Smooth muscle cell (in vitro differentiated cells): ENCODE data around the gene QSOX2. TPM values are rescaled to one million over a fixed set of nuclear protein-coding genes. Genes with fewer than 3 reads are reported as not detected.

Experiments
- DNase-seq: peaks from one replicate; lab custom pipeline; 2025; ENCODE audit not compliant: unreplicated experiment; lab: John Stamatoyannopoulos, UW
- H2AFZ ChIP-seq: fragments of 200-600 bp; sonication (generic); 2 replicates; pipeline ENCODE4 v1.6.0; 2016; ENCODE audit warnings: antibody characterized with exemption, low read depth, mild to moderate bottlenecking
- H3F3A ChIP-seq: fragments of 200-600 bp; sonication (generic); 2 replicates; pipeline ENCODE4 v1.6.0; 2017; ENCODE audit warnings: antibody characterized with exemption, low read depth
- H3K27ac ChIP-seq: fragments of 200-600 bp; sonication (generic); 2 replicates; pipeline ENCODE4 v1.5.1; 2016; ENCODE audit warnings: low read depth, mild to moderate bottlenecking
- H3K27me3 ChIP-seq: fragments of 200-600 bp; sonication (generic); 2 replicates; pipeline ENCODE4 v1.6.1; 2016; ENCODE audit warnings: low read depth, mild to moderate bottlenecking
- H3K36me3 ChIP-seq: fragments of 200-600 bp; sonication (generic); 2 replicates; pipeline ENCODE4 v1.5.1; 2016; ENCODE audit warnings: low read depth
- H3K4me1 ChIP-seq: fragments of 200-600 bp; sonication (generic); 2 replicates; pipeline ENCODE4 v1.5.1; 2016; ENCODE audit warnings: low read depth
- H3K4me2 ChIP-seq: fragments of 200-600 bp; sonication (generic); 2 replicates; pipeline ENCODE4 v1.6.0; 2016; ENCODE audit warnings: mild to moderate bottlenecking
- H3K4me3 ChIP-seq: fragments of 200-600 bp; sonication (generic); 2 replicates; pipeline ENCODE4 v1.5.1; 2016; ENCODE audit warnings: mild to moderate bottlenecking
- H3K79me2 ChIP-seq: fragments of 200-600 bp; sonication (generic); 2 replicates; pipeline ENCODE4 v1.6.0; 2016; ENCODE audit warnings: low read depth, mild to moderate bottlenecking
- H3K9ac ChIP-seq: fragments of 200-600 bp; sonication (generic); 2 replicates; pipeline ENCODE4 v1.6.0; 2016; ENCODE audit warnings: low read depth
- H3K9me3 ChIP-seq: fragments of 200-600 bp; sonication (generic); replicated peaks from 2 replicates; pipeline ENCODE4 v1.5.1; 2016; ENCODE audit warnings: low read depth
- H4K20me1 ChIP-seq: fragments of 200-600 bp; sonication (generic); 2 replicates; pipeline ENCODE4 v1.6.0; 2016; ENCODE audit warnings: low read depth
- WGBS: methylation state at CpG from one replicate; pipeline ENCODE4 v1.1.7; 2016; ENCODE audit warnings: low lambda C conversion rate; 5-methylcytosine and 5-hydroxymethylcytosine counted together
- polyA plus RNA-seq: library from polyadenylated mRNA; unstranded; fragments of >200 nt; fragmentation: Nextera tagmentation; extraction: Ambion mirVana; gene quantifications from 2 replicates; pipeline ENCODE4 v1.2.1, GENCODE V29; 2016
- total RNA-seq: library from RNA; depleted of rRNA; stranded (reverse); fragments of >200 nt; gene quantifications from 2 replicates; pipeline ENCODE4 v1.2.3, GENCODE V29; 2014
- TF ChIP-seq, protein P1 (sequence below): fragments of 200-600 bp; sonication (generic); IDR thresholded peaks from 2 replicates; pipeline ENCODE4 v1.5.1; 2017; ENCODE audit warnings: borderline replicate concordance, mild to moderate bottlenecking, antibody characterized with exemption; ENCODE audit not compliant: insufficient read depth, poor library complexity, severe bottlenecking

Gene QSOX2
- total and polyA plus RNA-seq, 2 experiments from 2014 or later: 1.9 to 8.7 TPM

DNA sequence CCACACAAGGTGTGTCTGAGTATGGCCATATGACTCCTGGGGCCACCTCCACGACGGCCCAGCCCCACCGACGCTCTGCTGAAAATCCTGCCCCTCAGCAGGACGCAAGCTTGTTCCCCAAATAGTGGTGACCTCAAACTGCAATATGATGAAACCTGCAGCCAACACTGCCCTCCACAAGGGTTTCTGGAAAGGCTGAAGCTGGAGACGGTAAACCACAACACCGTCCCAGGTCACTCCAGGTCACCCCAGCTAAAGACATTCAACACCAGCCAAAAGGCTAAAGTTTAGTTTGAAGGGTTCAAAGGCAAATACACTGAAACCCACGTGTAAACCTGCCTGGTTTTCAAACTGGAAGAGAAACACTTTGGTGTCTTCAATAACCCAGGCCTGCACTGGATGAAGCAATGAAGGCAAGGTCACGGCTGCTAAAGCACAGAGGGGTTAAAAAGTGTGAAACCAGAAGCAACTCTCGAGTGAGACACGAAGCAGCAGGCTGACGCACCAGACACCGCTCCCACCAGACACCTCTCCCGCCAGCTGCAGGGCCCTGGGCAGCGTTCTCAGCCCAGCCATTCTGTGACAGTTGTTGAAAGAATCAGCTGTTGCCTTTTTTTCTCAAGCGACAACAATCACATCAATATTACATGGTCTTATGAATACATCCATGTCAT is 38.9 kb downstream of the QSOX2 start:
- DNase-seq: no peak
- peaks cover 38% of the 10 kb centered on the region for H3K27me3 ChIP-seq
- no peaks in the 10 kb centered on the region for H3K4me1 ChIP-seq
- H3K27ac ChIP-seq: no peak overlapping the region
- 68% methylated on average over 16 of the region's 16 CpGs for WGBS
- no peak overlapping the region for H3K9ac ChIP-seq
- H4K20me1 ChIP-seq: peaks cover 27% of the 10 kb centered on the region
- no peaks in the 10 kb centered on the region for H3K79me2 ChIP-seq
- TF ChIP-seq, protein P1, sequence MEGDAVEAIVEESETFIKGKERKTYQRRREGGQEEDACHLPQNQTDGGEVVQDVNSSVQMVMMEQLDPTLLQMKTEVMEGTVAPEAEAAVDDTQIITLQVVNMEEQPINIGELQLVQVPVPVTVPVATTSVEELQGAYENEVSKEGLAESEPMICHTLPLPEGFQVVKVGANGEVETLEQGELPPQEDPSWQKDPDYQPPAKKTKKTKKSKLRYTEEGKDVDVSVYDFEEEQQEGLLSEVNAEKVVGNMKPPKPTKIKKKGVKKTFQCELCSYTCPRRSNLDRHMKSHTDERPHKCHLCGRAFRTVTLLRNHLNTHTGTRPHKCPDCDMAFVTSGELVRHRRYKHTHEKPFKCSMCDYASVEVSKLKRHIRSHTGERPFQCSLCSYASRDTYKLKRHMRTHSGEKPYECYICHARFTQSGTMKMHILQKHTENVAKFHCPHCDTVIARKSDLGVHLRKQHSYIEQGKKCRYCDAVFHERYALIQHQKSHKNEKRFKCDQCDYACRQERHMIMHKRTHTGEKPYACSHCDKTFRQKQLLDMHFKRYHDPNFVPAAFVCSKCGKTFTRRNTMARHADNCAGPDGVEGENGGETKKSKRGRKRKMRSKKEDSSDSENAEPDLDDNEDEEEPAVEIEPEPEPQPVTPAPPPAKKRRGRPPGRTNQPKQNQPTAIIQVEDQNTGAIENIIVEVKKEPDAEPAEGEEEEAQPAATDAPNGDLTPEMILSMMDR: no peak
- H3K36me3 ChIP-seq: no peaks in the 10 kb centered on the region
- no peaks in the 10 kb centered on the region for H3F3A ChIP-seq
- H3K4me3 ChIP-seq: no peak overlapping the region
- H3K9me3 ChIP-seq: no peaks in the 10 kb centered on the region
- H3K4me2 ChIP-seq: no peak overlapping the region
- H2AFZ ChIP-seq: no peak overlapping the region

DNA sequence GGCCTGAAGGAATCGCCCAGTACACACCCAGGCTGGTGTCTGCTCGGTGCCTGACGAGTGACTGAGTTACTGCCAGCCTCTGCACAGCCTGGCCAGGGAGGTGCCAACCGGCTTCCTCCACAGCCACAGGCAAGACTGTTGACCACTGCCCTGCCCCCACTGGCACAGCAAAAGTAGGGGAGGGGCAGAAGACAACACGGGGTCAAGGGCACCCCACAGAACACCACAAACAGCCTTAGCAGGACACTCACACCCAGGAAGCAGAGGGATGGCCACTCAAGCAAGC is 40.0 kb downstream of the QSOX2 start:
- no peak overlapping the region for H3K4me2 ChIP-seq
- no peaks in the 10 kb centered on the region for H3F3A ChIP-seq
- H2AFZ ChIP-seq: no peak overlapping the region
- no peaks in the 10 kb centered on the region for H3K9me3 ChIP-seq
- TF ChIP-seq, protein P1: no peak
- no peak overlapping the region for H3K27ac ChIP-seq
- no peaks in the 10 kb centered on the region for H3K36me3 ChIP-seq
- no peak overlapping the region for H3K9ac ChIP-seq
- 88% methylated on average over 5 of the region's 5 CpGs for WGBS
- DNase-seq: no peak
- H3K4me3 ChIP-seq: no peak overlapping the region
- peaks cover 27% of the 10 kb centered on the region for H4K20me1 ChIP-seq
- no peaks in the 10 kb centered on the region for H3K79me2 ChIP-seq
- peaks cover 49% of the 10 kb centered on the region for H3K27me3 ChIP-seq
- no peaks in the 10 kb centered on the region for H3K4me1 ChIP-seq

DNA sequence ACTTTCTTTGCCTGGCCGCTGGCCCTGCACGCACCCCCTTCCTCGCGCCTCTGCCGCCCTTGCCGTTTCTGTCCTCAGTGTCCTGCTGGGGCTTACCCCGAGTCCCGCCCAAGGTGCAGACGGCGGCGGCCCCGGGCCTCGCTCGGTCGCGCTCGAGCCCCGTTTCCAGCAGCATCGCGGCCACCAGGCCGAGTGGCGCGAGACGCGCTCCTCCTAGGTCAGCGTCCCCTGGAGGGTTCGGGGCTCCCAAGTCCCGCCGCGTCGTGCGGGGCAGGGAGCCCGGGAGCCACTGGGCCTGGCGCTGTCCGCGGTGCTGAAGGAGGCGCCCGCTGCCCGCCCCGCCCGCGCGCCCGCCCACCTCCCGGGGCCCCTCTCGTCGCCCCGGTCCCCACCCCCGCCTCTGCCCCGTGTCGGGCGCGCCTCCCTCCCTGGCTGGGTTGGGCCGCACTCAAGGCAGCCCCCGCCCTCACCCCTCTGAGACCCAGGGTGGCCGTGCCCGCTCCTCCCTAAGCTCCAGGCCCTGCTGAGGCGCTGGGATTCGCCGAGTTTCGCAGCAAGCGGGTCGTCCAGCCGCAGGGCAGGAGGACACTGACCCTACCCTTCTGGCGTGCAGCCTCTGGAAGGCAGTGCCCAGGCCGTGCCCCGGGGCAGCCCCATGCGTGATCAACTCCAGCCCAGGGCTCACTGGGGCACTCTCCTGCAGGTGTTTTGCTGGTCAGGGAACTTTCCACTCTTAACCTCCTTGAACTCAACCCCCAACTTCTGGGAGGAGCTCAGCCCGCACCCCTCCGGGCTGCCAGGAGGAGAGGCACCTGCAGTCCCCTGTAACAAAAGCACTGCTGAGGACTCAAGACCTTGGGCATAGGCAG is 40.5 kb downstream of the QSOX2 start, which contains the start of gene LHX3:
Gene LHX3, minus strand, starts transcription at position 291 of the 869 bp plus-strand sequence. Its CDS starts 116 bp downstream, at position 175.
- WGBS: 23% methylated on average over 40 of the region's 70 CpGs
- H3K79me2 ChIP-seq: no peaks in the 10 kb centered on the region
- H3K27me3 ChIP-seq: peaks cover 55% of the 10 kb centered on the region

More for the DNA sequence above, 40.5 kb downstream of the QSOX2 start, which contains the start of gene LHX3:
- Histone ChIP-seq H3K27ac (no peak within 1 kb of the TSS), H3K4me1 (no peaks in the 10 kb centered on the region), H3K4me3 (no peak within 1 kb of the TSS), H3F3A (no peaks in the 10 kb centered on the region), H3K4me2 (no peak within 1 kb of the TSS), H4K20me1 (peaks cover 27% of the 10 kb centered on the region), H3K36me3 (no peaks in the 10 kb centered on the region), H2AFZ (no peak within 1 kb of the TSS), H3K9ac (no peak within 1 kb of the TSS), H3K9me3 (no peaks in the 10 kb centered on the region)
- TF ChIP-seq, protein P1: no peak
- no peak for DNase-seq
